KMS-11 (cell line): ENCODE data around the gene TNRC6B.
"Not testable (repeated sequence)": the region's sequence is repeated elsewhere in the genome, so short reads cannot be mapped to it uniquely, and the experiment has no call there.

Experiments
- H2AFZ ChIP-seq: fragments of 200-600 bp; sonication (generic); 2 replicates; pipeline ENCODE4 v1.6.1; 2016; ENCODE audit warnings: antibody characterized with exemption, mixed run types, low read depth
- H3K27ac ChIP-seq: fragments of 200-600 bp; sonication (generic); 2 replicates; pipeline ENCODE4 v1.6.1; 2016; ENCODE audit warnings: mild to moderate bottlenecking, mixed run types
- H3K27me3 ChIP-seq: fragments of 200-600 bp; sonication (generic); 2 replicates; pipeline ENCODE4 v1.6.1; 2017; ENCODE audit warnings: mild to moderate bottlenecking, low read depth, mixed run types, moderate library complexity; ENCODE audit not compliant: insufficient read depth
- H3K36me3 ChIP-seq: fragments of 200-600 bp; sonication (generic); 2 replicates; pipeline ENCODE4 v1.6.1; 2017; ENCODE audit warnings: mild to moderate bottlenecking, mixed run types; ENCODE audit not compliant: insufficient read depth
- H3K4me1 ChIP-seq: fragments of 200-600 bp; sonication (generic); 2 replicates; pipeline ENCODE4 v1.6.1; 2016; ENCODE audit warnings: mild to moderate bottlenecking, low read depth, mixed run types; ENCODE audit not compliant: poor library complexity, severe bottlenecking
- H3K4me2 ChIP-seq: fragments of 200-600 bp; sonication (generic); 2 replicates; pipeline ENCODE4 v1.7.0; 2016; ENCODE audit warnings: mild to moderate bottlenecking, mixed run types
- H3K4me3 ChIP-seq: fragments of 200-600 bp; sonication (generic); IDR thresholded peaks from 2 replicates; pipeline ENCODE4 v1.6.1; 2017; ENCODE audit warnings: low read depth, low read length, mixed read lengths; ENCODE audit not compliant: insufficient read depth
- H3K79me2 ChIP-seq: fragments of 200-600 bp; sonication (generic); 2 replicates; pipeline ENCODE4 v1.6.1; 2016; ENCODE audit warnings: low read depth, mixed run types; ENCODE audit not compliant: insufficient read depth
- H3K9ac ChIP-seq: fragments of 200-600 bp; sonication (generic); 2 replicates; pipeline ENCODE4 v1.6.1; 2016; ENCODE audit warnings: mild to moderate bottlenecking, mixed run types
- H4K20me1 ChIP-seq: fragments of 200-600 bp; sonication (generic); 2 replicates; pipeline ENCODE4 v1.6.1; 2016; ENCODE audit warnings: mild to moderate bottlenecking, mixed run types; ENCODE audit not compliant: insufficient read depth
- TF ChIP-seq, protein P1 (sequence below): fragments of 200-600 bp; sonication (generic); conservative IDR thresholded peaks from 2 replicates; pipeline ENCODE4 v1.6.1; 2017; ENCODE audit warnings: low read depth, mild to moderate bottlenecking, antibody characterized with exemption, low read length, moderate library complexity, mixed read lengths

TNRC6B gene

DNA sequence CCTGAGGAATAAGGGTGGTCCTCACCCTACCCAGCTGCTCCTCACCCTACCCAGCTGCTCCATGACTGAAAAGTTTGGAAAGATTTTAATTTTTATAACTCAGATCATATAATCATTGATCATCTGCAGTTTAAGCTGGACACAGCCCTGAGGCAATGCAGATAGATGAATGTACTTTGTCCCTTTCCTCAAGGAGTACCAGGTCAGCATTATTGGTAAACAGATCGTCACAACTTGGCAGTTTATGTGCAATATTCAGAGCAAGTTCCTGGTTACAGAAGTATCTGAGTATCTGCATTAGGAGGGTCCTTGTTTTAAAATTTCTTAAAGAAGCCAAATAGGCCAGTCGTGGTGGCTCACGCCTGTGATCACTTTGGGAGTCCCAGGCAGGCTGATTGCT is 3.6 kb downstream of the TNRC6B start:
- Histone ChIP-seq H3K4me1 (peaks cover 23% of the 10 kb centered on the region), H2AFZ (no peak overlapping the region), H3K36me3 (no peaks in the 10 kb centered on the region), H4K20me1 (no peaks in the 10 kb centered on the region), H3K27ac (no peak overlapping the region), H3K79me2 (peaks cover 84% of the 10 kb centered on the region), H3K4me3 (no peak overlapping the region), H3K9ac (no peak overlapping the region), H3K4me2 (no peak overlapping the region), H3K27me3 (no peaks in the 10 kb centered on the region)
- TF ChIP-seq, protein P1, sequence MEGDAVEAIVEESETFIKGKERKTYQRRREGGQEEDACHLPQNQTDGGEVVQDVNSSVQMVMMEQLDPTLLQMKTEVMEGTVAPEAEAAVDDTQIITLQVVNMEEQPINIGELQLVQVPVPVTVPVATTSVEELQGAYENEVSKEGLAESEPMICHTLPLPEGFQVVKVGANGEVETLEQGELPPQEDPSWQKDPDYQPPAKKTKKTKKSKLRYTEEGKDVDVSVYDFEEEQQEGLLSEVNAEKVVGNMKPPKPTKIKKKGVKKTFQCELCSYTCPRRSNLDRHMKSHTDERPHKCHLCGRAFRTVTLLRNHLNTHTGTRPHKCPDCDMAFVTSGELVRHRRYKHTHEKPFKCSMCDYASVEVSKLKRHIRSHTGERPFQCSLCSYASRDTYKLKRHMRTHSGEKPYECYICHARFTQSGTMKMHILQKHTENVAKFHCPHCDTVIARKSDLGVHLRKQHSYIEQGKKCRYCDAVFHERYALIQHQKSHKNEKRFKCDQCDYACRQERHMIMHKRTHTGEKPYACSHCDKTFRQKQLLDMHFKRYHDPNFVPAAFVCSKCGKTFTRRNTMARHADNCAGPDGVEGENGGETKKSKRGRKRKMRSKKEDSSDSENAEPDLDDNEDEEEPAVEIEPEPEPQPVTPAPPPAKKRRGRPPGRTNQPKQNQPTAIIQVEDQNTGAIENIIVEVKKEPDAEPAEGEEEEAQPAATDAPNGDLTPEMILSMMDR, result no peak

DNA sequence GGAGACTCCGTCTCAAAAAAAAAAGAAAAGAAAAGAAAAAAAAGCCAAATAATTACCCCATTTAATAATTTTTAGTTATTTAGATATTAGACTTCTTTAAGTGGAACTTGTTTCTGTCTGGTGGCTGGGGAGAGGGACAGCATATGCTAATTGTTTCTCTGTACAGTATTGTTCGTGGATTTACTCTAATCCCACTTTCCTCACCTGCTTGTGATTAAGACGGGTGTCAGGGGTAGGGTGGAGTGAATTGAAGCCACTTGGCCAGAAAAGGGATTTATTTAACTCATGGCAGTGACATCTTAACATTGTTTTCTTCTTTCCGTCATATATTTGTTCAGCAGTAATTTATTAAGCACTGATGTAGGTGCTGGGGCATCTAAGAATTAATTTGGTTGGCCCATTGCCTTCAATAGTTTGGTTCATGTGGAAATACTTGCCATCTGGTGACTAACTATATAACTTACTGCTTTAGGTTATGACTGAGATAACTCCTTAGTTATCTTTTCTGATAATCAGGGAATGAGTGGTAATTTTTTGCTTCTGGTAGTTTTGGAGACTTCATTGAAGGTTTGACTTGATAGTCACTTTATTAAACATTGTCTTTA is 4.6 kb downstream of the TNRC6B start:
- no peak overlapping the region for H3K27ac ChIP-seq
- no peak overlapping the region for H3K4me2 ChIP-seq
- no peaks in the 10 kb centered on the region for H3K27me3 ChIP-seq
- H3K4me1 ChIP-seq, result peaks cover 20% of the 10 kb centered on the region
- H3K4me3 ChIP-seq, result no peak overlapping the region
- no peak overlapping the region for H3K9ac ChIP-seq
- H3K79me2 ChIP-seq, result peaks cover 92% of the 10 kb centered on the region
- no peaks in the 10 kb centered on the region for H4K20me1 ChIP-seq
- TF ChIP-seq, protein P1, result no peak
- no peaks in the 10 kb centered on the region for H3K36me3 ChIP-seq
- H2AFZ ChIP-seq, result no peak overlapping the region

DNA sequence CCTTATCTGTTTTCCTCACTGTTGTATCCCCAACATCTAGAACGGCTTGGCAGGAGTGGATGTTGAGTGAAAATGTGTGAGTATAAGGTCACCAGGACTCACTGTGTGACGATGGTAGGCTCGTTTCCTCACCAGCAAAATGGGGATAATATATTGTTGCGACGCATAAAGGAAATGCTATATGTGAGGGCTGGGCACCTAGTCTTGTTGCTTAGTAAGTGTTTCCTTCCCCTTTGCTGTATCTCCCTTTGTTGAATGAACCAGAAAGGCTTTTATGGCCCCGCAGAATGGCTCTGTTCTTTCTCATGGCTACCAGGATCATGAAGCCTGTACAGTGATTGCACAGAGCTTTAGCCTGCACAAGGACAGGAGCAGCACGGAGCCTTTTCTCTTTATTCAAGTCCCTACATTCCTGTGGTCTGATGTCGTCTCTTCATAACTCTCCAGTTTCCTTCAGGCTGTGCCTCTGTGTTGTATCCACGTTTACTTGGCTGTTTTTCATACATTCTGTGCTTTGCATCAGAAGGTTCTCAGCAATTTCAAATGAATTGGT is 5.4 kb downstream of the TNRC6B start:
- Histone ChIP-seq H3K27ac (no peak overlapping the region), H3K9ac (no peak overlapping the region), H3K79me2 (peaks cover 95% of the 10 kb centered on the region), H4K20me1 (no peaks in the 10 kb centered on the region), H3K4me1 (peaks cover 20% of the 10 kb centered on the region), H3K36me3 (no peaks in the 10 kb centered on the region), H3K4me2 (no peak overlapping the region), H2AFZ (no peak overlapping the region), H3K4me3 (no peak overlapping the region), H3K27me3 (no peaks in the 10 kb centered on the region)
- TF ChIP-seq, protein P1, result no peak

DNA sequence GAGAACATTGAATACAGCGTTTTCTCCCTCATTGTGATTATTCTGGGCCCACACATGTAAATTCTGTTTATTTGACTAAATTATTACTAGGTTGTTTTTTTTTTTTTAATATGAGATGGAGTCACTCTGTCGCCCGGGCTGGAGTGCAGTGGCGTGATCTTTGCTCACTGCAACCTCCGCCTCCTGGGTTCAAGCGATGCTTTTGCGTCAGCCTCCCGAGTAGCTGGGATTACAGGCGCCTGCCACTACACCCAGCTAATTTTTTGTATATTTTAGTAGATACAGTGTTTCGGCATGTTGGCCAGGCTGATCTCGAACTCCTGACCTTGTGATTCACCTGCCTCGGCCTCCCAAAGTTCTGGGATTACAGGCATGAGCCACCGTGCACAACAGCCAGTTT is 5.9 kb downstream of the TNRC6B start:
- H3K4me3 ChIP-seq, H4K20me1 ChIP-seq, H3K9ac ChIP-seq, H3K4me2 ChIP-seq, H3K36me3 ChIP-seq, H2AFZ ChIP-seq, H3K27me3 ChIP-seq, H3K27ac ChIP-seq: not testable (repeated sequence)
- Histone ChIP-seq H3K79me2 (peaks cover 95% of the 10 kb centered on the region), H3K4me1 (peaks cover 20% of the 10 kb centered on the region)

DNA sequence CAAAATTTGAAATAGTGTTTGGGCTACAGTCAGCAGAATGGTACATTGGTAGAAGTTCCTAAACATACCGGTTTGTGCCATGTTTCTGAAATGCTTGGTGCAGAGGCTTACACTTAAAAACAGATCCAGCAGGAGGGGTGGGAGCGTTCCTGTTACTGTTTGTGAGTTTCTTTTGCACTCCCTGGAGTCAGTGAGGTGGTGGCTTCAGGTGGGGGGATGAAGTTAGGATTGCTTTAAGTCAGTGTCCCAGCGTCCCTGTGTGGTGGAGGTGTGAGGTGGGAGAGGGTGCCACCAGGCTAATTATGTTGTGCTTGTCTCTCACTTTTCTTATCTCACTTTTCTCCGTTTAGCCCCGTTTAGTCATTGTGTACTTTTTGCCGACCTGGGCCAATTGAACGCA is 9.7 kb downstream of the TNRC6B start:
- H4K20me1 ChIP-seq, result 0 out of 2 replicates have a peak, but pooled peaks cover 4% of the 10 kb centered on the region
- no peak overlapping the region for H2AFZ ChIP-seq
- no peak overlapping the region for H3K4me3 ChIP-seq
- no peaks in the 10 kb centered on the region for H3K36me3 ChIP-seq
- TF ChIP-seq, protein P1, result no peak
- H3K79me2 ChIP-seq, result peaks cover 76% of the 10 kb centered on the region
- H3K4me2 ChIP-seq, result no peak overlapping the region
- no peaks in the 10 kb centered on the region for H3K27me3 ChIP-seq
- H3K4me1 ChIP-seq, result no peaks in the 10 kb centered on the region
- H3K9ac ChIP-seq, result no peak overlapping the region
- no peak overlapping the region for H3K27ac ChIP-seq
